Peyer's patch (tissue), 4 donors: Measurements from ENCODE around the gene URI1. TPM values are rescaled to one million over a fixed set of nuclear protein-coding genes. Genes with fewer than 3 reads are reported as not detected.
"Not testable (repeated sequence)": the region's sequence is repeated elsewhere in the genome, so short reads cannot be mapped to it uniquely, and the experiment has no call there.

Experiments
- DNase-seq, 3 donors: peaks; one replicate each; pipeline ENCODE4 v3.0.0-alpha.2; 2017 to 2019
- H3K27ac ChIP-seq, 4 donors: fragments of 200-600 bp; sonication (generic); one replicate each; pipeline ENCODE4 v1.5.1; 2016 to 2019
- H3K27me3 ChIP-seq, 2 donors: fragments of 200-600 bp; sonication (generic); one replicate each; pipeline ENCODE4 v1.5.1; 2019
- H3K36me3 ChIP-seq, 3 donors: fragments of 200-600 bp; sonication (generic); one replicate each; pipeline ENCODE4 v1.5.1; 2016 to 2019
- H3K4me1 ChIP-seq, 4 donors: fragments of 200-600 bp; sonication (generic); one replicate each; pipeline ENCODE4 v1.5.1; 2016 to 2019
- H3K4me3 ChIP-seq, 4 donors: fragments of 200-600 bp; sonication (generic); 1 replicate in 3 of 4; 2 replicates in 1 of 4; pipeline ENCODE4 v1.5.1; 2016 to 2019; ENCODE audit warnings: mild to moderate bottlenecking in 1 of 4
- H3K9me3 ChIP-seq, 4 donors: fragments of 200-600 bp; sonication (generic); one replicate each; pipeline ENCODE4 v1.5.1; 2016 to 2019; ENCODE audit warnings: mild to moderate bottlenecking in 1 of 4
- POLR2A ChIP-seq, 2 donors: fragments of 450-650 bp; IDR thresholded peaks; one replicate each; pipeline ENCODE4 v1.5.1; 2017; ENCODE audit warnings: antibody characterized with exemption in 2 of 2, mild to moderate bottlenecking in 2 of 2, moderate library complexity in 2 of 2
- total RNA-seq, 4 donors: library from RNA; depleted of rRNA; stranded (reverse); fragments of >200 nt; gene quantifications; one replicate each; pipeline ENCODE4 v1.1.0, GENCODE V29; 2016
- TF ChIP-seq, protein P1 (sequence below), 6 experiments: fragments of 450-650 bp in 4 of 6; fragments of 200-600 bp in 2 of 6; sonication (generic) in 1 of 6; IDR thresholded peaks; one replicate each; pipeline ENCODE4 v1.5.1; 2017 to 2019; ENCODE audit warnings: antibody characterized with exemption in 6 of 6, mild to moderate bottlenecking in 3 of 6, moderate library complexity in 1 of 6

Gene URI1
- total RNA-seq, 4 donors from 2014 or later, result 28.4 to 98.2 (median 37.8) TPM

DNA sequence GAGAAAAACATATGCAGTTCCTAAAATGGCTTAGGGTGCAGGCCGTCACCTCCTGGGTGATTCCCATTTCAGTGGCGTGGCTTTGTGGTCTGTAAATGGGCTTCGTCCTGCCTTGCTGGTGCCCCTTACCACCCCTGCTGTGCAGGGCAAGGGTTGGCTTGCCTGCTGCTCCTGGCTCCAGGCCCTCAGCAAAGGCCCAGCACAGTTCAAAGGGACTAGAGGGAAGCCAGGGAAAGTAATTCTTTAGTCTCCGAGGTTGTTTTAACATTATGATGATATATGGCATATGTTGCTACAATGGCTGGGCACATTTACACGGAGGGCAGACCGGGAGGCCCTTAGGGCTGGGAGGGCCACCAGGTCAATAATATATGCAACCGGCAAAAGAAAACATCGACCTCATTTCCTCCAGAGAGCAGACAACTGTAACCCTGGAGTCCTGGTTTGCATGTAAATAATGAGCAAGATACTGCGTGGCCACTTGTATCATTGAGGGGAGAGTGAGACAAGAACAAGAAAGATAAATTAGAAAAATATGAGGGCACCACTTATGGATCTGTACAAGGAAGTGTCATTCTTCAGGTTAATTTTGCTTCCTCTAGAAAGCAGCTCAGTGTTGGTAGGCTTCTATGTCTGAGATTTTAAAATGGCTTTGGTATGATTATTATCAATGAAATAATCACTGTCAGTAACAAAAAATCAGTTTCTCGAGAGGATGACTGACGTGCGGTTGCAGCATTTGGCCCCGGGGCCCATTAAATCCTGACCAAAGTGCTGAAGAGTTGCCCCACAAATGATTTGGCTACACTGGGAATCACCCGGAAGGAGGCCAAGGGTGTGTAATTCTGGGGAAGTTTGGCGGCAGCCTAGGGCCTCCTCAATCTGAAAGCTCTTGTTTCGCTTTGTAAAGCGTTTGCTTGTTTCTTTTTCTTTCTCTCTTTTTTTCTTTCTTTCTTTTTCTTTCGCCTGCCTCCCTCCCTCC is 32.8 kb upstream of the URI1 start:
- TF ChIP-seq, protein P1, sequence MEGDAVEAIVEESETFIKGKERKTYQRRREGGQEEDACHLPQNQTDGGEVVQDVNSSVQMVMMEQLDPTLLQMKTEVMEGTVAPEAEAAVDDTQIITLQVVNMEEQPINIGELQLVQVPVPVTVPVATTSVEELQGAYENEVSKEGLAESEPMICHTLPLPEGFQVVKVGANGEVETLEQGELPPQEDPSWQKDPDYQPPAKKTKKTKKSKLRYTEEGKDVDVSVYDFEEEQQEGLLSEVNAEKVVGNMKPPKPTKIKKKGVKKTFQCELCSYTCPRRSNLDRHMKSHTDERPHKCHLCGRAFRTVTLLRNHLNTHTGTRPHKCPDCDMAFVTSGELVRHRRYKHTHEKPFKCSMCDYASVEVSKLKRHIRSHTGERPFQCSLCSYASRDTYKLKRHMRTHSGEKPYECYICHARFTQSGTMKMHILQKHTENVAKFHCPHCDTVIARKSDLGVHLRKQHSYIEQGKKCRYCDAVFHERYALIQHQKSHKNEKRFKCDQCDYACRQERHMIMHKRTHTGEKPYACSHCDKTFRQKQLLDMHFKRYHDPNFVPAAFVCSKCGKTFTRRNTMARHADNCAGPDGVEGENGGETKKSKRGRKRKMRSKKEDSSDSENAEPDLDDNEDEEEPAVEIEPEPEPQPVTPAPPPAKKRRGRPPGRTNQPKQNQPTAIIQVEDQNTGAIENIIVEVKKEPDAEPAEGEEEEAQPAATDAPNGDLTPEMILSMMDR (IDR thresholded peaks at IDR 0.05), result no peak
- no peak for TF ChIP-seq POLR2A (IDR thresholded peaks at IDR 0.05)
- H3K4me1 ChIP-seq, result no peaks in the 10 kb centered on the region
- DNase-seq, result no peak

DNA sequence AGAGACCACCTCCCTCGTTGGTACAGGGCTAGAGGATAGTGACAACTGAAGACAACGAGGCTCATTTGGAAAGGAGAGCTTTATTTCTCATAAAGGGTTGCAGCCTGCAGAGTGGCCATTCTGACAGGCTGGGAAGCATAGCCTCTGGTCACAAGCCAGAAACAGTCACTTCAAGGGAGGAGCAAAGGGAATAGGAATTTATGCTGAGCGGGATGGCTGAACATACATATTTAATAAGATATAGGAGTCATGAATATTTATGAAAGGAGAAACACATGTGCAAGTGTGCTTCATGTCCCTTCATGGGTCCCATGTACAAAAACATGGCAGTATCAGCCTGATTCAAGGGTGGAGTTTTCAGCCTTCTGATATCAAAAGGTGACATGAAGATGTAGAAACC is 27.1 kb upstream of the URI1 start:
- H3K36me3 ChIP-seq, result no peaks in the 10 kb centered on the region
- TF ChIP-seq, protein P1 (IDR thresholded peaks at IDR 0.05), result no peak
- no peak for TF ChIP-seq POLR2A (IDR thresholded peaks at IDR 0.05)
- H3K27ac ChIP-seq, result no peak overlapping the region
- no peaks in the 10 kb centered on the region for H3K4me1 ChIP-seq
- DNase-seq, result no peak
- no peaks in the 10 kb centered on the region for H3K27me3 ChIP-seq
- no peaks in the 10 kb centered on the region for H3K9me3 ChIP-seq
- H3K4me3 ChIP-seq, result no peak overlapping the region

More for the DNA sequence above, 32.8 kb upstream of the URI1 start:
- no peaks in the 10 kb centered on the region for H3K27me3 ChIP-seq
- H3K9me3 ChIP-seq, result no peaks in the 10 kb centered on the region
- no peak overlapping the region for H3K27ac ChIP-seq
- H3K36me3 ChIP-seq, result no peaks in the 10 kb centered on the region
- no peak overlapping the region for H3K4me3 ChIP-seq

DNA sequence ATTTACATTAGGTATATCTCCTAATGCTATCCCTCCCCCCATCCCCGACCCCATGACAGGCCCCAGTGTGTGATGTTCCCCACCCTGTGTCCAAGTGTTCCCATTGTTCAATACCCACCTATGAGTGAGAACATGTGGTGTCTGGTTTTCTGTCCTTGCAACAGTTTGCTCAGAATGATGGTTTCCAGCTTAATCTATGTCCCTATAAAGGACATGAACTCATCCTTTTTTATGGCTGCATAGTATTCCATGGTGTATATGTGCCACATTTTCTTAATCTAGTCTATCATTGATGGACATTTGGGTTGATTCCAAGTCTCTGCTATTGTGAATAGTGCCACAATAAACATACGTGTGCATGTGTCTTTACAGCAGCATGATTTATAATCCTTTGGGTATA is 26.2 kb upstream of the URI1 start:
- H3K27me3 ChIP-seq, H3K4me3 ChIP-seq, H3K9me3 ChIP-seq, H3K4me1 ChIP-seq, DNase-seq, H3K27ac ChIP-seq, H3K36me3 ChIP-seq: not testable (repeated sequence)

DNA sequence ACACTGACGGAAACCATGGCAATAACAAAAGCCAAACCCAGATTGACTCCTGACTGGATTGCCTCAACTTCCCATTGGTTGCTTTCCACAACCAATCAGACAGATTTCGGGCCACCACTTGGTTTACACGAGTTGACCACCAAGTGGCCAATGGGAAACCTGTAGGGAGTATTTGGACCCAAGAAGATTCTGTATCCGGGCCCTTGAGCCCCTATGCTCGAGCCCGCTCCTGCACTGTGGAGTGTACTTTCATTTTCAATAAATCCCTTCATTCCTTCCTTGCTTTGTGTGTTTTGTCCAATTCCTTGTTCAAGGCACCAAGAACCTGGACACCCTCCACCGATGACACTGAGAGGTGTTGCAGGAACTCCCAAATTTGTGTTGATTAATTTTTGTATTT is 24.1 kb upstream of the URI1 start:
- peak in 1 of 3 donors; percentile 6 for DNase-seq
- Histone ChIP-seq H3K4me3 (no peak overlapping the region), H3K36me3 (no peaks in the 10 kb centered on the region), H3K9me3 (no peaks in the 10 kb centered on the region), H3K27me3 (no peaks in the 10 kb centered on the region), H3K4me1 (no peaks in the 10 kb centered on the region), H3K27ac (no peak overlapping the region)
- TF ChIP-seq POLR2A (IDR thresholded peaks at IDR 0.05), result no peak
- TF ChIP-seq, protein P1 (IDR thresholded peaks at IDR 0.05), result no peak

DNA sequence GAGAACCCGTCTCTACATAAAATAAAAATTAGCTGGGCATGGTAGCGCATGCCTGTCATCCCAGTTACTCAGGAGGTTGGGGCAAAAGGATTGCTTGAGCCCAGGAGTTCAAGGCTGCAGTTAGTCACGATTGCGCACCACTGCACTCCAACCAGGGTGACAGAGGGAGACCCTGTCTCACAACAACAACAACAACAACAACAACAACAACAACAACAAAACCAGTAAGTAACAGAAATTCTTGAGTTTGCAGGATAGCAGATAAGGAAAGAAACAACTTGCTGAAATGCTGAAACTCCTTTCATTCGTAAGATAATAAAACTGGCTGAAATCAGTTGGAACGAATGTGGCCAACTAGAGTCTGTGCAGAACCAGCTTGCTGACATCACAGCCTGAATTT is 23.1 kb upstream of the URI1 start:
- TF ChIP-seq POLR2A (IDR thresholded peaks at IDR 0.05), result no peak
- TF ChIP-seq, protein P1 (IDR thresholded peaks at IDR 0.05), result no peak
- H3K27me3 ChIP-seq, result no peaks in the 10 kb centered on the region
- DNase-seq, result no peak
- no peaks in the 10 kb centered on the region for H3K4me1 ChIP-seq
- no peak overlapping the region for H3K4me3 ChIP-seq
- no peak overlapping the region for H3K27ac ChIP-seq
- H3K36me3 ChIP-seq, result no peaks in the 10 kb centered on the region
- no peaks in the 10 kb centered on the region for H3K9me3 ChIP-seq

DNA sequence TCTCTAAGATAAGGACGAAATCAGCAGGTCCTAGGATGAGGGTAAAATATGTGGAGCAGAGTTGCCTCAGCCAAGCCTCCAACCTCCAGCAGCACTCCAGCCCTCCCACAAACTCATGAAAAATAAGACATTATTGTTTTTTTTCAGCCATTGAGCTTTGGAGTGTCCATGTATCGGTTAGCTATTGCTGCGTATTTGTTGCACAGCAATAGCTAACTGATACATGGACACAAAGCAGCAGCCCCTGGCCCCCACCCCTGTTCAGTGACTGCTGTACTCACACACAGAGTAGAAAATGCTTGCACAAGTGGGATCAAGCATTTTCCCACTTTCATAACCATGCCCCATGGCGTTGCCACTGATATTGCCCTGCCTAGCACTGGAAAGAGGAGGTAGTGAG is 19.1 kb upstream of the URI1 start:
- TF ChIP-seq POLR2A (IDR thresholded peaks at IDR 0.05), result no peak
- TF ChIP-seq, protein P1 (IDR thresholded peaks at IDR 0.05), result no peak
- no peaks in the 10 kb centered on the region for H3K4me1 ChIP-seq
- H3K27ac ChIP-seq, result no peak overlapping the region
- no peak for DNase-seq
- H3K27me3 ChIP-seq, result no peaks in the 10 kb centered on the region
- H3K36me3 ChIP-seq, result no peaks in the 10 kb centered on the region
- H3K9me3 ChIP-seq, result no peaks in the 10 kb centered on the region
- H3K4me3 ChIP-seq, result no peak overlapping the region
